GM12891 (cell line): Measurements from ENCODE around the gene EPHA8.

Source experiments
- PAX5 ChIP-seq: IDR thresholded peaks from 2 replicates; pipeline ENCODE4 v1.6.1; 2011; ENCODE audit warnings: low read length, moderate library complexity, mild to moderate bottlenecking; ENCODE audit not compliant: insufficient read depth, severe bottlenecking
- POLR2A ChIP-seq: IDR thresholded peaks from 2 replicates; pipeline ENCODE4 v1.6.1; 2011; ENCODE audit warnings: low read depth, low read length, control low read depth
- POLR2AphosphoS5 ChIP-seq: IDR thresholded peaks from 2 replicates; pipeline ENCODE4 v1.6.1; 2011; ENCODE audit warnings: low read depth, low read length, control low read depth
- SPI1 ChIP-seq: IDR thresholded peaks from 2 replicates; pipeline ENCODE4 v1.6.1; 2011; ENCODE audit warnings: low read depth, low read length, control low read depth
- TAF1 ChIP-seq: IDR thresholded peaks from 2 replicates; pipeline ENCODE4 v1.6.1; 2011; ENCODE audit warnings: low read depth, low read length, control low read depth

- TF ChIP-seq POLR2A = no peak
- TF ChIP-seq POLR2AphosphoS5 = no peak
- TF ChIP-seq PAX5 = no peak
- TF ChIP-seq TAF1 = no peak
- TF ChIP-seq SPI1 = no peak
Measured at GRCh38 chr1:22566161-22566560, 2.9 kb downstream of the EPHA8 start.
